ENCODE data around the gene BIRC2.

The BIRC2 gene

DNA sequence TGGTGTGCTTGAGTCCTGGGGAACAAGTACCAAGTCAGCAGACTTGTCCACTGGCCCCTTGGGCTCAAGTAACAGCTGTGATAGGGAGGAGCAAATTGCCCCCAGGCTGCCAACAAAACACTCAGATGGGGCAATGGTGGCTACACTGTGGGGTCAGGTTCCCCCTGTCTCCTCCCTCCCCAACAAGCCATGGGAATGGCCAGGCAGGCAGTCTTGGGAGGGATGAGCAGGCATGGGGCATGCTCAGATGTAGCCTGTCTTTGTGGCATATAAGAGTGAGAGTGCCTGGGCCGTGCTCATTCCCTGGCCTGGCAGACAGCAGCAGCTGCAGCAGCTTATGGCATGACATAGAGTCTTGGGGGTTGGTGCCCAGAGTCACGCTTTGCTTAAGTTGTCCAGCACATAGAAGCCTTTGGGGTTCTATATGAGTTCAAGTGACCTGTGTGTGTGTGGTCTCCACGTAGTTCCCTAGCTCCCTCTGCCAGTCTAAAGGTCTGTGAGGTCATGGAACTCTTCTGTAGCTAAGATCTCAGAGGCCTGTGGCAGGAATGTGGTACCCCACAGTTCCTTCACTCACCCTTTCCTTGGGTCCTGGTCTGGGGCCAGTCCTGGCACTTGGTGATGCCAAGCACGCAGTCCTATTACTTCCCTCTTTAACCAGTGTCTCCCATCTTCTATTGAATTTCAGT, 44.7 kb downstream of the BIRC2 start:
- Histone ChIP-seq H4K20me1 (ENCODE audit: control insufficient read depth, insufficient read depth, low read depth, low read length) (no peaks in the 10 kb centered on the region), H3K27ac (ENCODE audit: low read depth, low read length) (no peak overlapping the region), H3K9me3 (ENCODE audit: control insufficient read depth, insufficient read depth, low read length) (no peaks in the 10 kb centered on the region), H3K27me3 (ENCODE audit: control insufficient read depth, low read length) (no peaks in the 10 kb centered on the region), H3K4me3 (ENCODE audit: low read length) (no peak overlapping the region), H3K4me1 (ENCODE audit: control insufficient read depth, low read length) (no peaks in the 10 kb centered on the region), H3K4me2 (ENCODE audit: low read length) (no peak overlapping the region), H3K9me2 (replicated peaks; ENCODE audit: control insufficient read depth, low read length) (no peaks in the 10 kb centered on the region), H3K79me2 (ENCODE audit: control insufficient read depth, low read length) (no peaks in the 10 kb centered on the region), H3K36me3 (ENCODE audit: control insufficient read depth, low read length) (peaks cover 36% of the 10 kb centered on the region), H3F3A (ENCODE audit: control insufficient read depth, insufficient read depth) (peaks cover 10% of the 10 kb centered on the region; the same call in 1 of the 2 replicates)
- TF ChIP-seq, protein P1, sequence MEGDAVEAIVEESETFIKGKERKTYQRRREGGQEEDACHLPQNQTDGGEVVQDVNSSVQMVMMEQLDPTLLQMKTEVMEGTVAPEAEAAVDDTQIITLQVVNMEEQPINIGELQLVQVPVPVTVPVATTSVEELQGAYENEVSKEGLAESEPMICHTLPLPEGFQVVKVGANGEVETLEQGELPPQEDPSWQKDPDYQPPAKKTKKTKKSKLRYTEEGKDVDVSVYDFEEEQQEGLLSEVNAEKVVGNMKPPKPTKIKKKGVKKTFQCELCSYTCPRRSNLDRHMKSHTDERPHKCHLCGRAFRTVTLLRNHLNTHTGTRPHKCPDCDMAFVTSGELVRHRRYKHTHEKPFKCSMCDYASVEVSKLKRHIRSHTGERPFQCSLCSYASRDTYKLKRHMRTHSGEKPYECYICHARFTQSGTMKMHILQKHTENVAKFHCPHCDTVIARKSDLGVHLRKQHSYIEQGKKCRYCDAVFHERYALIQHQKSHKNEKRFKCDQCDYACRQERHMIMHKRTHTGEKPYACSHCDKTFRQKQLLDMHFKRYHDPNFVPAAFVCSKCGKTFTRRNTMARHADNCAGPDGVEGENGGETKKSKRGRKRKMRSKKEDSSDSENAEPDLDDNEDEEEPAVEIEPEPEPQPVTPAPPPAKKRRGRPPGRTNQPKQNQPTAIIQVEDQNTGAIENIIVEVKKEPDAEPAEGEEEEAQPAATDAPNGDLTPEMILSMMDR (IDR thresholded peaks at IDR 0.05; ENCODE audit: low read depth, low read length, poor library complexity, severe bottlenecking) = no peak

DNA sequence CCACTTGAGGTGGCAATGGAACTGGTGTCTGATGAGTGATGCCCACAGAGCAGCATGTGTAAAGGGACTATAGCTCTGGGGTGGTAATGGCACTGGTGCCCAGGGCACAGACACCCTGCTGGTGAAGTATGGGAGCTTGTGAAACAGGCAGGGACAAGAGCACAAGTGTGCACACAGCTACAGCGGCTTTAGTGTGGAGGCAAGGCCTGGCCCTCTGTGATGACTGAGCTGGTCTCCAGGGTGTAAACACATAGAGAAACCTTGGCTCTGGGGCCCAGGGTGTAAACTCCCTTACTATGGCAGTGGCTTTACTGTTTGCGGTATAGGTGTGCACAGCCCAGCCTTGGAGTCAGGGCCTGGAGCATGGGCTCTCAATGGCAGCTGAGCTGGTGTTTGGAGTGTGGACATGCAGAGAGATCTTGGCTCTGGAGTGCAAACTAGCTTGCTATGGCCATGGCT, 46.3 kb downstream of the BIRC2 start:
- H3K36me3 ChIP-seq (ENCODE audit: control insufficient read depth, low read length) = peaks cover 50% of the 10 kb centered on the region
- H3K4me2 ChIP-seq (ENCODE audit: low read length) = no peak overlapping the region
- TF ChIP-seq, protein P1 (IDR thresholded peaks at IDR 0.05; ENCODE audit: low read depth, low read length, poor library complexity, severe bottlenecking) = no peak
- no peak for TF ChIP-seq EZH2phosphoT487 (IDR thresholded peaks at IDR 0.05; ENCODE audit: borderline replicate concordance, low read length)
- no peaks in the 10 kb centered on the region for H4K20me1 ChIP-seq (ENCODE audit: control insufficient read depth, insufficient read depth, low read depth, low read length)
- no peaks in the 10 kb centered on the region for H3K4me1 ChIP-seq (ENCODE audit: control insufficient read depth, low read length)
- no peak overlapping the region for H3K27ac ChIP-seq (ENCODE audit: low read depth, low read length)
- no peaks in the 10 kb centered on the region for H3K27me3 ChIP-seq (ENCODE audit: control insufficient read depth, low read length)
- no peaks in the 10 kb centered on the region for H3K79me2 ChIP-seq (ENCODE audit: control insufficient read depth, low read length)
- no peaks in the 10 kb centered on the region for H3K9me3 ChIP-seq (ENCODE audit: control insufficient read depth, insufficient read depth, low read length)
- H3K9me2 ChIP-seq (replicated peaks; ENCODE audit: control insufficient read depth, low read length) = no peaks in the 10 kb centered on the region
- no peak overlapping the region for H3K4me3 ChIP-seq (ENCODE audit: low read length)
- H3F3A ChIP-seq (ENCODE audit: control insufficient read depth, insufficient read depth) = peaks cover 12% of the 10 kb centered on the region; the same call in 1 of the 2 replicates

DNA sequence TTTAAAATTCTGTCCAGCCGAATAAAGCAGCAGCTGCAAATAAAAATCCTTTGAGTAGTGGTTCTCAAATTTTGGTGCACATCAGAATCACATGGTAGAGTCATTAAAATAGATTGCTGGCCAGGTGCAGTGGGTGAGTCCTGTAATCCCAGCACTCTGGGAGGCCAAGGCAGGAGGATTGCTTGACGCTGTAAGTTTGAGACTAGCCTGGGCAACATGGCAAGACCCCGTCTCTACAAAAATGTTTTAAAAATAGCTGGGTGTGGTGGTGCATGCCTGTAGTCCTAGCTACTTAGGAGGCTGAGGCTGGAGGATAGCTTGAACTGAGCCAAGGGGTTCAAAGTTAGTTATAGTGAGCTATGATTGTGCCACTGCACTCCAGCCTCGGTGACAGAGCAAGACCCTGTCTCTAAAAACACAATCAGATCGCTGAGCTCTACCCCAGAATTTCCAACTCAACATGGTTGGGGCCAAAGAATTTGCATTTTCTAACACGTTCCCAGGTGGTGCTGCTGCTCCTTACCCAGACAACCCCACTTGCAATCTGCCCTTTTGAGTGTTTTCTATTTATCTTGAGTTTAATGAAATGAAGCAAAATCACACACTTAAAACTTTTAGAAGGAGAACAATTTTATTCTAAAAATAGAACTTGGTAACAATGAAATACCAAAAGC, 48.8 kb downstream of the BIRC2 start:
- TF ChIP-seq, protein P1 (IDR thresholded peaks at IDR 0.05; ENCODE audit: low read depth, low read length, poor library complexity, severe bottlenecking) = no peak
- no peak for TF ChIP-seq EZH2phosphoT487 (IDR thresholded peaks at IDR 0.05; ENCODE audit: borderline replicate concordance, low read length)
- H3K79me2 ChIP-seq (ENCODE audit: control insufficient read depth, low read length) = no peaks in the 10 kb centered on the region
- peaks cover 16% of the 10 kb centered on the region; the same call in 1 of the 2 replicates for H3F3A ChIP-seq (ENCODE audit: control insufficient read depth, insufficient read depth)
- H3K9me2 ChIP-seq (replicated peaks; ENCODE audit: control insufficient read depth, low read length) = no peaks in the 10 kb centered on the region
- H3K4me2 ChIP-seq (ENCODE audit: low read length) = no peak overlapping the region
- no peak overlapping the region for H3K4me3 ChIP-seq (ENCODE audit: low read length)
- no peaks in the 10 kb centered on the region for H4K20me1 ChIP-seq (ENCODE audit: control insufficient read depth, insufficient read depth, low read depth, low read length)
- no peaks in the 10 kb centered on the region for H3K27me3 ChIP-seq (ENCODE audit: control insufficient read depth, low read length)
- peaks cover 70% of the 10 kb centered on the region for H3K36me3 ChIP-seq (ENCODE audit: control insufficient read depth, low read length)
- H3K27ac ChIP-seq (ENCODE audit: low read depth, low read length) = no peak overlapping the region
- H3K4me1 ChIP-seq (ENCODE audit: control insufficient read depth, low read length) = no peaks in the 10 kb centered on the region
- no peaks in the 10 kb centered on the region for H3K9me3 ChIP-seq (ENCODE audit: control insufficient read depth, insufficient read depth, low read length)
